Limb (tissue), 2 donors: ENCODE results near the gene KATNB1.
"Not testable (repeated sequence)": the region's sequence is repeated elsewhere in the genome, so short reads cannot be mapped to it uniquely, and the experiment has no call there.

ENCODE experiments used
- DNase-seq, 2 donors: peaks; one replicate each; pipeline ENCODE4 v3.0.0-alpha.2; 2016; ENCODE audit errors: extremely low spot score in 2 of 2

The KATNB1 gene

GRCh38 chr16:57743458-57743857 is 7.9 kb downstream of the KATNB1 start:
- peak in 1 of 2 donors; percentile 46 for DNase-seq

- peak in 1 of 2 donors; percentile 27 for DNase-seq
These were observed 8.5 kb downstream of the KATNB1 start for GRCh38 chr16:57743886-57744641.

DNA sequence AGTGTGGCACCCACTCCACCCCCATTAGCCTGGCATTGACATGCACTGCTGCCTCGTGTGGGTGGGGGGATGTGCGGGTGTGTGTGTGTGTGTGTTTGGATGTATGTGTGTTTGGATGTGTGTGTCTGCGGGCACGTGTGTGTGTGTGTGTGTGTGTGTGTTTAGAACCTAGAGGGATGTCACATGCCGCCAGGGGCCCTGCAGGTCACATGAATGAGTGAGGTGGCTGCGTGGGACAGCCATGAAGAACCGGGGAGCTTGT is 9.0 kb downstream of the KATNB1 start:
- peak in 1 of 2 donors; percentile 26 for DNase-seq

- no peak for DNase-seq
These were observed 10.2 kb downstream of the KATNB1 start for GRCh38 chr16:57745768-57746167.

GRCh38 chr16:57746316-57746715 is 10.7 kb downstream of the KATNB1 start:
- DNase-seq = not testable (repeated sequence)

- no peak for DNase-seq
These were observed 11.5 kb downstream of the KATNB1 start for GRCh38 chr16:57747091-57747490.

DNA sequence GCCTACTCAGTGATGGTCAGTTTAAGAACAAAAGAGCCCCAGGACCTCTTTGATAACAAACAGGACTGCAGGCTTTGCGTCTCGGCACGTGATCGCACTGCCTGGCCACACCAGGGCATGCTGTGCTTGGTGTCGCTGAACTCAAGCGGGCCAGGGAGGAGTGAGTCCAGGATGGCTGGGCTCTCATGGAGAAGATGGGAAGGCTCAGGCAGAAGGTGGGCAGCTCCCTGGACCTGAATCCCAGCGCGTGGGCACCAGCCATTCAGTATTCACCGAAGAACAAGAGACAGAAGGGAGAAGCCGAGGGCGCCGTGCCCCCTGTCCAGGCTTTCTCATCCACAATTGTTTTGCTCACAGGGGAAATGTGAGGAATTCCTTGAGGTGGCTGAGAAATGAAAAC is 11.9 kb downstream of the KATNB1 start:
- no peak for DNase-seq

GRCh38 chr16:57747996-57748395 is 12.4 kb downstream of the KATNB1 start:
- DNase-seq = no peak

DNA sequence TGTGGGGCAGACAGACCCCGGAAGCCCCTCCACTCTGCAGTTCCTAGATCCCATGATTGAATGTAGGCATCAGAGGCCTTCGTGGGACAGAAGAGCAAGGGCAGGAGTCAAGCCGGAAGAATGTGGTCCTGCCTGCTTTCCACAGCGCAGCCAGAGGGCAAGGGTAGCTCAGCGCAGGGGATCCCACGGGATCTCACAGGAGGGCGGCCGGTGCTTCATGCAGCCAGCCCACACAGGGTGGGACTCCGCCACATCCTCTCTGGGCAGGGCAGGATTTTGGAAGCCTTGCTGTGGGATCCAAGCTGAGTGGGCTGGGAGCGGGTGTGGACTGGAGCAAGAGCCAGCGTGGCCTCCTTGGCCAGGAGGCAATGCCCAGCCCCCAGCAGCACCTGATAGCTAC is 13.0 kb downstream of the KATNB1 start:
- DNase-seq = no peak

DNA sequence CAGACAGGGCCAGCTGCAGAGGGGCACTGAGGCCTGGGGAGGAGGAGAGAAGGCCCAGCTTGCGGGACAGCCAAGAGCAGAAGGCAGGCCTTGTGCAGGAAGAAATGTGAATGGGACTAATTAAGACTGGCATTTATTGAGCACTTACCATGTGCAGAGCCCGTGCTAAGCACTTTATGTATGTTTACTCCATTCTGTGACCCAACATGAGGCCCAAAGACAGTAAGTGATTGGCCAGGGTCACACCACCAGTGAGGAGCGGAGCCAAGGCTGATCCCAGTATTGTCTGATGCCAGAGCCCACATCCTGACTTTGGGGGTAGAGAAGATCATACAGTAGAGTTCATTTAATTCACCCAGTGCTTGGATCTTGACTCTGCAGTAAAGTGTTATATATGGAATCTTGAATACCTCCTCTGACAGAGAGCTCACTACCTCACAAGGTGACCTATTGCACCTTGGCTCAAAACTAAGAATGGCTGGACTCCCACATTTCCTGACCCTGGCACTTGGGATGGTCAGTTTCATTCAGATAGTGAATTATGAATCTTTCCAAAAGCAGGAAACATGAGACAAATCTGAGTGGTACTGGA is 13.6 kb downstream of the KATNB1 start:
- no peak for DNase-seq

DNA sequence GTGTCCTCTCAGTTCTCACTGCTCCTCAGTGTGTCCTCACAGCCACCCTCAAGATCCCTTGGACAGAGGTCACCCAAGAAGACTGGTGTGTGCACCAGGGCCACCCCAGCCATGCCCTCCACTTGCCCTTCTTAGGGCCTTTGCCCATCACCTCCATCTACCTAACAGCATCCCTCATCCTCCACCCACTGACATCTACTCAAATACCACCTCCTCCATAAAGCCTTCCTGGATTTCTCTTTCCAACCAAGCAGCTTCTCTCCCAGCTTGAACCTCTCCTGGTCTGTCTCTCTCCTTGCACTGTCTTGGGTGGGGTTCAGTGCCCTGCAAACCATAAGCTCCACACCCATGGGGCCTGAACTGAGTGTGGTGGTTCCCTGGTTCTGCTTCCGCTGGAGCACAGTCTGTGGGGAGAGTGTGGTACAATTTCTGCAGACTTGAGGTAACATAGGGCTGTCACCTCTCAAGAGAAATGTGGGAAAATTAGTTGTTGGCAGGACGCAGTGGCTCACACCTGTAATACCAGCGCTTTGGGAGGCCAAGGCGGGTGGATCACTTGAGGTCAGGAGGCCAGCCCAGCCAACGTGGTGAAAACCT is 14.4 kb downstream of the KATNB1 start:
- DNase-seq = no peak

GRCh38 chr16:57750796-57751538 is 15.4 kb downstream of the KATNB1 start:
- DNase-seq = no peak

DNA sequence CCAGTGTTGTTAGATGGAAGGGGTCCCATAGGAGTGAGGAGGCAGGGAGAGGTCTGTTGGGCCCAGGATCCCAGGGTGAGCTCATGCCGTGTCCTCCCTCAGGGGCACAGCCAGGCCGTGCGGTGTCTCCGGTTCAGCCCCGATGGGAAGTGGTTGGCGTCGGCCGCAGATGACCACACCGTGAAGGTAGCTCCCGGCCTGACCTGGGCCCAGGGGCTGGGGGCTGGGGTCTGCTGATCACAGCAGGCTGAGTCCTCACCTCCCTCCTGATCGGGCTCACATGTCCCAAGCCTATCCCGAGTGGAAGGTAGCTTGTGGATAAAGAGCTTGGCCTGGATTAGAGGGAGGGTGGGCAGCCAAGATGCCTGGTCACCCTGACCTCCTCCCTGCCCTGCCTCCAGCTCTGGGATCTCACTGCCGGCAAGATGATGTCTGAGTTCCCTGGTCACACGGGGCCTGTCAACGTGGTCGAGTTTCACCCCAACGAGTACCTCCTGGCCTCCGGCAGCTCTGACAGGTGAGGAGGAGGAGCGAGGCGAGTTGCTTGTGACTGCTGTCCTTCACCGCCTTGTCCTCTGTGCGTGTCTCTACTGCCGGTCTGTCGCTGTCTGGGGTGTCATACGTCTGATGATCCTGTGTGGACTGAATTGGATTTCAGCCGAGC is 16.1 kb downstream of the KATNB1 start:
- DNase-seq = peak in 1 of 2 donors; percentile 23

- DNase-seq = no peak
These were observed 16.6 kb downstream of the KATNB1 start for GRCh38 chr16:57752203-57752580.

DNA sequence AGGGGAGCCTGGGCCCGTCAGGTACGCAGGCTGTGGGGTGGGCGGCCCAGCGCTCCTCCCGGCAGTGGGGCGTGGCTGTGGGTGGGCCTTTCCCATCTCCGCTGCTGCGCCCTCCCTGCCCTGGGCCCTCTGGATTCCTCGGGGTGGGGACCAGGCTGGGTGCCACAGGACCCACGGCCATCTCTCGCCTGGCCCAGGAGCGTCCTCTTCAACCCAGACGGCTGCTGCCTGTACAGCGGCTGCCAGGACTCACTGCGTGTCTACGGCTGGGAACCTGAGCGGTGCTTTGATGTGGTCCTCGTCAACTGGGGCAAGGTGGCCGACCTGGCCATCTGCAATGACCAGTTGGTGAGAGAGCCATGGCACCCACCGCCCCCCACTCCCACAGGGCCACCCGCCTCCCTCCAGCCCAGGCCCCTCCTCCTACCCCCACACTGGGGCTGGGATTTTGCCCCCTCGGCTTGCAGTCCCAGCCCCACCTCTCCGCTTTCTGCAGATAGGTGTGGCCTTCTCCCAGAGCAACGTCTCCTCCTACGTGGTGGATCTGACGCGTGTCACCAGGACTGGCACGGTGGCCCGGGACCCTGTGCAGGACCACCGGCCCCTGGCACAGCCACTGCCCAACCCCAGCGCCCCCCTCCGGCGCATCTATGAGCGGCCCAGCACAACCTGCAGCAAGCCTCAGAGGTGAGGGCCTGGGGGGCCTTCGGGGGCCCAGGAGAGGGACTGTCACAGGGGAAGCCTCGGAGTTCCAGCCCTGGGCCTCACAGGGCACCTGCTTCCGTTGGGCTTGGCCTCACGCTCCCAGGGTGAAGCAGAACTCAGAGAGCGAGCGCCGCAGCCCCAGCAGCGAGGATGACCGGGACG is 17.2 kb downstream of the KATNB1 start:
- peak in 1 of 2 donors; percentile 37 for DNase-seq

DNA sequence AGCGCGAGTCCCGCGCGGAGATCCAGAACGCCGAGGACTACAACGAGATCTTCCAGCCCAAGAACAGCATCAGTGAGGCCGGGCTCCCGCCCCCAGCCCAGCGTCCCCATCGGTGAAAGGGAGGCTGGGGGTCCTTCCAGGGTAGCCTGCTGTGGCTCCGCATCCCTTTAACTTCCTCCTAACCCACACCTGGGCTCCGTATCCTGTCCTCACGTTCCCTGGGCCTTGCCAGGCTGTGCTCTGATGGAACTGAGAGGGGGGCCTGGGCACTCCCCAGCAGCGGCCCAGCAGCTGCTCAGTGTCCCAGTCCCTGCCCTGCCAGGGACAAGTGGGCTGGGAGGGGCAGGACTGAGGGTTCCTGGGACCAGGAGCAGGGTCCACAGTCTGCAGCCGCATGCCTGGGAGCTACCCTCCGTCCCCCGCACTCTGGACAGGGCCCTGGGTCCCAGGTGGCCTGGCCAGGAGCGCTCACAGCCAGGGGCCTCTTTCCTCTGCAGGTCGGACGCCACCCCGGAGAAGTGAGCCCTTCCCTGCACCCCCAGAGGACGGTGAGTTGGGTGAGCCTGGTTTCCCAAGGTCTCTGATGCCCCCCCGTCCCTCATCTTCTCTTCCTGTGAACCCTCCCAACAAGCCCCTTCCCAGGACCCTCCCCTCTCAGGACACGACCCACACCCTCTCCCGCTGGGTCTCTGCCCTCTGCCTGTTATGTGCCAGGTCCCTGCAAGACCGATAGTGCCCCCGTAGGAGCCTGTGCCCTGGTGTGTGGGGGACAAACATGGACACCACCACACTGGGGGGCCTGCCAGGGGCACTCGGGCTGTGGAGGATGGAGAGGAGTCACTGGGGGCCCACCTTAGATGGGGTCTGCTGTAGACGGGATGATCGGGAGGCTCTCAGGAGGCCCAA is 18.1 kb downstream of the KATNB1 start:
- peak in 1 of 2 donors; percentile 31 for DNase-seq

- DNase-seq = no peak
These were observed 18.9 kb downstream of the KATNB1 start for GRCh38 chr16:57754354-57755060.

DNA sequence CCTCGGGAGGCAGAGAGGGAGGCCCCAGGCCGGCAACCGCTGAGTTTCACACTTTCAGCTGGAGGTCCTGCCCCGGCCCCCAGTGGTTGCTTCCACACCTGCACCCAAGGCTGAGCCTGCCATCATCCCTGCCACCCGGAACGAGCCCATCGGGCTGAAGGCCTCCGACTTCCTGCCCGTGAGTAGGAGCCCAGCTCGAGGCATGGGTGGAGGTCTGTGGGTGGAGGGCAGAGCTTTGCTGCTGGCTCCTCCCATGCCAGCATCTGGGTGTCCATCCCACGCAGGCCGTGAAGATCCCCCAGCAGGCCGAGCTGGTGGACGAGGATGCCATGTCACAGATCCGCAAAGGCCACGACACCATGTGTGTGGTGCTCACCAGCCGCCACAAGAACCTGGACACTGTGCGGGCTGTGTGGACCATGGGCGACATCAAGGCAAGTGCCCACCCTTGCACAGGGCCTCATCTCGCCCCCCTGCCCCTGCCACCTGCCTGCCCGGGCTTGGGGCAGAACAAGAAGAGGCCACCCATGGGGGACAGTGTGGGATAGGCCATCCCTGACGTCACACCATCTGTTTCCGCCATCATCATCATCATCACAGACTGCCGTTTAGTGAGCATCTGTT is 19.6 kb downstream of the KATNB1 start:
- DNase-seq = peak in 1 of 2 donors; percentile 28
